HG03159 (cell line): ENCODE data around the gene IGSF22.
"Not testable (repeated sequence)": the region's sequence is repeated elsewhere in the genome, so short reads cannot be mapped to it uniquely, and the experiment has no call there.

ENCODE experiments used
- ATAC-seq: cut with Tn5 transposase; IDR thresholded peaks from one replicate; pipeline ENCODE4 v1.9.1; 2021; ENCODE audit warnings: mild to moderate bottlenecking, moderate library complexity; ENCODE audit not compliant: unreplicated experiment

Gene IGSF22

DNA sequence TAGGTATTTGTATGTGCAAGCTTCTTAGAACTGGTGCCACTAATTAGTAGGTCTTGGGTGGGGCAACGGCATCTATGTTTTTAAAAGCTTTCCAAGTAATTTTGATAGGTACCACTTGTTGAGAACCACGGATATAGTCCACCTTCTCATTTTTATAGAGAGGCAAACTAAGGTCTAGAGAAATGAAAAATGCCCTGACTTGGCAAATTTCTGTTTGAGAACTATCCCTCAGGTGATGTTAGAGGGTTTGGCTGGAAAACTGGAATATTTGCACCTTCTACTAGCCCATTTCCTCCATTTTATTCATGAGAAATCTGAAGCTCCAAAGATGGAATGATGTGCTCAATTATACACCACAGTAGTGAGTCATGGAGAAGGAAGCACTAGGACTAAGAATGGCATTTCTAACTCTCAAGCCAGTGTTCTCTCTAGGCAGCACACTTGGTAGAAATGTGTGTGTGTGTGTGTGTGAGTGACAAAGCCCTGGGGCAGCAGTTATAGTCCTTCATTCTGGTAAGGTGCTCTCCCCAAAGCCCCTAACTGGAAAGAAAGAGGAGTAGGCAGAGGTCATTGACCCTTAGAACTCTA is 29.3 kb downstream of the IGSF22 start:
- ATAC-seq, result no peak

DNA sequence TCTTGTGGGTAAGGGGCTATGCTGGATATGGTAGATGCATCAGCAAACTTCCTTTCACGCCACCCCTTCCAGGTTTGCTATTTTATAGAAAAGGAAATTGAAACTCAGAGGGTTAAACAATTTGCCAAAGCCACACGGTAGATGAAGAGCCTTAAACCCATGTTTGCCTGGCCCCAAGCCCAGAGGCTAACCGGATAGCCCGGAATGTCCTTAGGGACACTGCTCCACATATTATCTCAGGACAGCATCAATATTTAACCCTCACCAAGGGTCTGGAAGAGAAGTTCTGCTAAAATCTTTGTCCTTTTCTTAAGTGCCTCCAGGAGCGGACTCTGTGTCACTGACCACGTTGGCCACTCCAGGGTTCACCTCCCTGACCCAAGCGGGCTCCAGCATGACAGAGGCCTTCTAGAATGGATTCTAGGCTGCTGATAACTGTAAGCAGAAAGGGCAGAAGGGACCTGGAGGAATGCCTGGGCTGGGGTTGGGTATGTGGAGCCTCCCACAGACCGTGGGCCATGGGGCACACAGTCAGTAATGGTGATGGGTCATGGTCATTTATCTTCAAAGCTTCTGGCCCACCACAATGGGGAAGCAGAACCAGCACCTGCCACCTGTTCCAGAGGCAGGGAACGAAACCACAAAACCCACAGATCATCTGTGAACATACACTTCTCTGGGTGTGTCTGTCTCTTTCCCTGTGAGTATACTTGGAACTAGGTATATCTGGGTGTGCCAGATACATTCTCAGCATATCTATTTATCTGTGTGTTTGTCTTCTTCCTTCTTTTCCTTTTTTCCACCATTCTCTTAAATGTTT is 32.8 kb downstream of the IGSF22 start:
- no peak for ATAC-seq

DNA sequence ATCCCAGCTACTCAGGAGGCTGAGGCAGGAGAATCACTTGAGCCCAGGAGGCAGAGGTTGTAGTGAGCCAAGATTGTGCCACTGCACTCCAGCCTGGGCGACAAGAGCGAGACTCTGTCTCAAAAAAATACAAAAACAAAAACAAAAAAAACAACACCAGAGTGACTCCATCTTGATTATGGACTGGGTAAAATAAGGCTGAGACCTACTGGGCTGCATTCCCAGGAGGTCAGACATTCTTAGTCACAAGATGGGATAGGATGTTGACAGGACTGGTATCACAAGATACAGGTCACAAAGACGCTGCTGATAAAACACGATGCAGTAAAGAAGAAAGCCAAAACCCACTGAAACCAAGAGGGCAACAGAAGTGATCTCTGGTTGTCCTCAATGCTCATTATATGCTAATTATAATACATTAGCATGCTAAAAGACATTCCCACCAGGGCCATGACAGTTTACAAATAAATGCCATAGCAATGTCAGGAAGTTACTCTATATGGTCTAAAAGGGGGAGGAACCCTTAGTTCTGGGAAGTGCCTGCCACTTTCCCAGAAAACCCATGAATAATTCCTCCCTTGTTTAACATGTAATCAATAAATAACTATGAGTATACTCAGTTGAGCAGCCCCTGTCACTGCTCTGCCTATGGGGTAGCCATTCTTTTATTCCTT is 34.4 kb downstream of the IGSF22 start:
- ATAC-seq, result not testable (repeated sequence)

DNA sequence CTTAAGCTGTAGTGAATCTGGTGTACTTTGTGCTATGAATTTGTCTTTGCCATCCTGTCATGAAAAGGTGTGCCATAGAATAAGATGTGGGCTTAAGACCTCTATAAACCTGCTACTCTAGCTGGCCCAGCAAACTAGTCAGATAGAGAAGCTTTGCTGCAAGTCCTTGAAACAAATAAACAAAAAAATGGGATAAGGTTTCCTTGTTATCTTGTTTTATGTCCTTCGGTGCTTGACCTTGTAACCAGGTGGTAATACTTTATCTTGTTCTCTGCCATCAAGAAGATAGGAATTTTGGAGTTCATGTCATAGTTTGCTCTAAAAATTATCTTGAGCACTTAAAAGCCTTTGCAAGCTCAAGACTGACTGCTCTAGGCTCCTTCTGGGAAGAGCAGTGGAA is 41.7 kb downstream of the IGSF22 start:
- no peak for ATAC-seq

DNA sequence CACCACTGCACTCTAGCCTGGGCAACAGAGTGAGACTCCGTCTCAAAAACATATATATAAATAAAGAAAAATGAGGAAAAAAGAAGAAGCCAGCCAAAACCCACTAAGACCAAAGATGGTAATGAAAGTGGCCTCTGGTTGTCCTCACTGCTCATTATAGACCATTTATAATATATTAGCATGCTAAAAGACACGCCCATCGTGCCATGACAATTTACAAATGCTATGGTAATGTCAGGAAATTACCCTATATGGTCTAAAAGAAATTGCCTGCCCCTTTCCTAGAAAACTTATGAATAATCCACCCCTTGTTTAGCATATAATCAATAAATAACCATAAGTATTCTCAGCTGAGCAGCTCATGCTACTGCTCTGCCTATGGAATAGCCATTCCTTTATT is 43.5 kb downstream of the IGSF22 start:
- ATAC-seq, result no peak

DNA sequence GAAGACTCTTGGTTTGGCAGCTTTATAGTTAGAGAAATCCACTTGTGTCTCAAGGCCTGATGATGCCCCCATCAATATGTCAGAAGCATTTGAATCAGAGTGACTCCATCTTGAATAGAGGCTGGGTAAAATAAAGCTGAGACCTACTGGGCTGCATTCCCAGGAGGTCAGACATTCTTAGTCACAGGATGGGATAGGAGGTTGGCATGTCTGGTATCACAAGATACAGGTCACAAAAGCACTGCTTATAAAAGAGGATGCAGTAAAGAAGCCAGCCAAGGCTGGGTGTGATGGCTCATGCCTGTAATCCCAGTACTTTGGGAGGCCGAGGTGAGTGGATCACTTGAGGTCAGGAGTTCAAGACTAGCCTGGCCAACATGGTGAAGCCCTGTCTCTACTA is 44.0 kb downstream of the IGSF22 start:
- ATAC-seq, result not testable (repeated sequence)

DNA sequence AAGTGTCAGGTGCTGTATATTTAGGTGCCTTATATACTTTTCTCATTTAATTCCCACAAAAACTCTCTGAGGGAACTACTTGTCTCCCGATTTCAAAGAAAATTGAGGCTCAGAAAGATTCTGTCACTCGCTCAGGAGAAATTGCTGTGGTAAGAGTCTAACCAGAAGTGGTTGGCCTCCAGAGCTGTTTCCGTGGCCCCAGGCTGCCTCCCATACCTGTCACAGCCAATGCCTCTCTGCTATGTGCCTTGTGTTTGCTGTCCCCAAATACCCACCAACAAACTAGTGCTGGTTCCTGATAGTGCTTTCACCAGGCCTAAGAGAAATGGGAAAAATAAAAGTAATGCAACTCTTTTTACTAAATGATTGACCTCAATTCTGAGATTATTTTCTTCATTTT is 48.4 kb downstream of the IGSF22 start:
- no peak for ATAC-seq

DNA sequence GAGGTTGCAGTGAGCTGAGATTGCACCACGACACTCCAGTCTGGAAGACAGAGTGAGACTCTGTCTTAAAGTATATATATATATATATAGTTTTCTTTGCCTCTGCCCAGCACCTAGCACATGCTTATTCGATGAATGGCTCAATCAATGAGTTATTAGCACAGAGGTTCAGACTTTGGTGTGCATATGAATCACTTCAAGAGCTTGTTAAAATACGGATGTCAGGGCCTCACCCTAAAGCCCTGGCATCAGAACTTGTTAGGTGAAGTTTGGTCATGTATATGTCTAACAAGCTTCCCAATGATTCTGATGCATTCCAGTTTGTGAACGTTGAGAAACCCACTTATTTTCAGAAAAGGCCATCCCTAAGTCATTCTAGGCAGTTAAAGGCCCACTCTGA is 49.2 kb downstream of the IGSF22 start:
- no peak for ATAC-seq

DNA sequence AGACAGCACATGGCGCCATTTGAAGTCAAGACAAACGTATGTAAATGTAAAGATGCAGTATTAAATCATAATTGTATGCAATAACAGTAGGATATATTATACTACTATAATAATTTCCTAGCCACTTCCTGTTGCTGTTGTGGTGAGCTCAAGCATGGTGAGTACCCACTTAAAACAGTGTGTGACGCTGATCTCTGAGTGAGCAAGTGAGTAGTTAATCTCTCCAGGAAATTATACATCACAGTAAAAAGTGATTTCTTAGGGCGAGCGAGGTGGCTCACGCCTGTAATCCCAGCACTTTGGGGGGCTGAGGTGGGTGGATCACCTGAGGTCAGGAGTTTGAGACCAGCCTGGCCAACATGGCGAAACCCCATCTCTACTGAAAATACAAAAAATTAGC is 53.8 kb downstream of the IGSF22 start:
- not testable (repeated sequence) for ATAC-seq

DNA sequence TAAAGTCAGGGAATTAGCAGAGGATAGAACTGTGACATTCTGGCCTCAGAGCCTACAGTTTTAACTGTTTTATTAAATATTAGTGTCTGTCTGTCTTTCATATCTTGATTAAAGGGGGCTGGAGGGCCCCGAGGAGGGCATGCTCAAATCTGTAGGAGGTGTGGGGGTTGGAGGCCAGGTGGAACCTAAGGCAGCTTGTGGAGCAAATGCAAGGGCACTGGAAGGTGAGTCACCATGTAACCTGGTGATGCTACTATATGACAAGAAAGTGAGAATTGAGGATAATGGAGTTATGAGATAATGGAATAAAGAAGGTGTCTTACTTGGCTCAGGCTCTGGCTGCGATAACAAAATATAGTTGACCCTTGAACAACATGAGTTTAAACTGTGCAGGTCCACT is 54.7 kb downstream of the IGSF22 start:
- ATAC-seq, result no peak

DNA sequence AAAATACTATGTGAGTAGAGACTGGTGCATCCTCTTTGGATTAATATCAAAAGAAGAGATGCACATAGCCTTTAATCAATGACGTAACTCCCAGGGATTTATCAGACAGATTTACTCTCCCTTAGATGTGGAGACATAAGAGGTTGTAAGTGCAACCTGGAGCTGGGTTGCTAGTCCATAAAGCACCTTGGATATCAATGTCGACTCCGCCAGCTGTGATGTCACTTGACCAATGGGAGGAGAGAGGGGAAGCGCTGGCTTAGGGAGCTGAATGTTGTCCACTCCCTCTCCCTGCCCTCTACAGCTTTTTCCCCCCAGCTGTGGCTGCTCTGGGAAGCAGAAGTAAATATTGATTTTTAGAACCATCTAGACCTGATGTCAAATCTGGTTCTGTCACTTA is 56.3 kb downstream of the IGSF22 start:
- ATAC-seq, result no peak

DNA sequence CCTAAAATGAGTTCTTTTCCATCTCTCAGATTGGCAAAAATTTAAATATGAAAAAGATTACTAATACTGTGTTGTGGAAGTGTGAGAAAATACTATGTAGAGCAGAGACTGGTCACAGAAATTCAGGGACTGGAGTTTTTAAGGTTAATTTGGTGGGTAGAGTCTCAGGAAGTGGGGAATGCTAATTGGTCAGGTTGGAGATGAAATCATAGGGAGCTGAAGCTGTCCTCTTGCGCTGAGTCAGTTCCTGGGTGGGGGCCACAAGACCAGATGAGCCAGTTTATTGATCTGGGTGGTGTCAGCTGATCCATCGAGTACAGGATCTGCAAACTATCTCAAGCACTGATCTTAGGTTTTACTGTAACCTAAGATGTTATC is 56.8 kb downstream of the IGSF22 start:
- no peak for ATAC-seq

DNA sequence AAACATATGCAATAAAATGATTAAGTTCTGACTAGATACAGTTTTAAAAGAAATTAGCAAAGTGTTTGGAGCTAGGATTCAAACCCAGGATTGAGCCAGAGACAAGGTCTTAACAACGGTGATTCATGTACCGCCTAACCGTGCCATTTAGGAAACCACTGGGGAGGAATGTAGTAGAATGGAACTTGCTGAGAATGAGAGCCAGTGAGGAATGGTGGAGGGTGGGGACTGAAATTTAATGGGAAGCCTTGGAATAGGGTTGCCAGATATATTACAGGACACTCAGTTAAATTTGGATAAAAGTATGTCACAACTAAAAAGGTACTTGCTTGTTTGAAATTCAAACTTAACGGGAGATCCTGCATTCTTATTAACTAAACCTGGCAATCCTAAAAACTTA is 57.9 kb downstream of the IGSF22 start:
- no peak for ATAC-seq

DNA sequence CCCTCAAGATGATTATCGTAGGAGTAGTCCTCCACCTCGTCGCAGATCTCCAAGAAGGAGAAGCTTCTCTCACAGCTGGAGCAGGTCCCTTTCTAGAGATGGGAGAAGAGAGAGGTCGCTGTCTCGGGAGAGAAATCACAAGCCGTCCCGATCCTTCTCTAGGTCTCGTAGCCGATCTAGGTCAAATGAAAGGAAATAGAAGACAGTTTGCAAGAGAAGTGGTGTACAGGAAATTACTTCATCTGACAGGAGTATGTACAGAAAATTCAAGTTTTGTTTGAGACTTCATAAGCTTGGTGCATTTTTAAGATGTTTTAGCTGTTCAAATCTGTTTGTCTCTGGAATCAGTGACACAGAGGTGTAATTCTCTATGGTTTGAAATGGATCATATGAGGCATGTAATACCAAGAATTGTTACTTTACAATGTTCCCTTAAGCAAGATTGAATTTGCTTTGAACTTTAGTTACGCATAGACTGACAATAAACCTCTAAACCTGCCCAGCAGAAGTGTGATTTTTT is 60.6 kb downstream of the IGSF22 start:
- ATAC-seq, result not testable (repeated sequence)

DNA sequence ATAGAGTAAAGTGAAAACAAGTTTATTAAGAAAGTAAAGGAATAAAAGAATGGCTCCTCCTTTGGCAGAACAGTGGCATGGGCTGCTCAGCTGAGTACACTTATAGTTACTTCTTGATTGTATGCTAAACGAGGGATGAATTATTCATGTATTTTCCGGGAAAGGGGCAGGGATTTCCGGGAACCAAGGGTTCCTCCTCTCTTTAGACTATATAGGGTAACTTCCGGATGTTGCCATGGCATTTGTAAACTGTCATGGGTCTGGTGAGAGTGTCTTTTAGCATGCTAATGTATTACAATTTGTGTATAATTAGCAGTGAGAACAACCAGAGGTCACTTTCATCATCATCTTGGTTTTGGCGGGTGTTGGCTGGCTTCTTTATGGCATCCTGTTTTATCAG is 68.3 kb downstream of the IGSF22 start:
- no peak for ATAC-seq
